Activated CD4-positive, alpha-beta T cell treated with anti-CD3 and anti-CD28 coated beads for 48 hours (primary cell): ENCODE data around the gene TIMM29.

Experiments used
- DNase-seq: peaks from one replicate; pipeline ENCODE4 v3.0.0-alpha.2; 2020

TIMM29 gene

GRCh38 chr19:10928563-10929401 lies at the start of gene TIMM29, which contains the start of gene YIPF2:
TSS of gene TIMM29 (plus strand) at chr19:10928811. CDS start at chr19:10928823, 12 bp downstream.
TSS of gene YIPF2 (minus strand) at chr19:10928639. CDS start at chr19:10928410, 229 bp downstream.
- DNase-seq, result peak; percentile 98

- no peak for DNase-seq
Observed at GRCh38 chr19:10881403-10882107, 47.1 kb upstream of the TIMM29 start.

- no peak for DNase-seq
Observed at GRCh38 chr19:10882108-10882457, 46.5 kb upstream of the TIMM29 start.

GRCh38 chr19:10884274-10884673 lies 44.3 kb upstream of the TIMM29 start:
- DNase-seq, result no peak

GRCh38 chr19:10885201-10886169 lies 43.1 kb upstream of the TIMM29 start:
- no peak for DNase-seq

- DNase-seq, result no peak
Observed at GRCh38 chr19:10887616-10888367, 40.8 kb upstream of the TIMM29 start.

- DNase-seq, result no peak
Observed at GRCh38 chr19:10888421-10888866, 40.2 kb upstream of the TIMM29 start.

GRCh38 chr19:10889880-10890279 lies 38.7 kb upstream of the TIMM29 start:
- no peak for DNase-seq

GRCh38 chr19:10891405-10892086 lies 37.1 kb upstream of the TIMM29 start:
- no peak for DNase-seq

GRCh38 chr19:10892256-10892655 lies 36.4 kb upstream of the TIMM29 start:
- DNase-seq, result no peak

- DNase-seq, result no peak
Observed at GRCh38 chr19:10894911-10895213, 33.7 kb upstream of the TIMM29 start.

- no peak for DNase-seq
Observed at GRCh38 chr19:10895363-10895762, 33.2 kb upstream of the TIMM29 start.

- DNase-seq, result no peak
Observed at GRCh38 chr19:10895920-10896319, 32.7 kb upstream of the TIMM29 start.

GRCh38 chr19:10896851-10897526 lies 31.6 kb upstream of the TIMM29 start:
- no peak for DNase-seq

GRCh38 chr19:10898633-10899032 lies 30.0 kb upstream of the TIMM29 start:
- DNase-seq, result no peak

GRCh38 chr19:10899151-10899653 lies 29.4 kb upstream of the TIMM29 start:
- no peak for DNase-seq

- no peak for DNase-seq
Observed at GRCh38 chr19:10907925-10908324, 20.7 kb upstream of the TIMM29 start.

GRCh38 chr19:10908380-10908960 lies 20.1 kb upstream of the TIMM29 start:
- no peak for DNase-seq

- no peak for DNase-seq
Observed at GRCh38 chr19:10911579-10912363, 16.8 kb upstream of the TIMM29 start.

- no peak for DNase-seq
Observed at GRCh38 chr19:10912619-10913018, 16.0 kb upstream of the TIMM29 start.
